K562 (cell line): Measurements from ENCODE around the gene GLYAT. TPM values are rescaled to one million over a fixed set of nuclear protein-coding genes. Genes with fewer than 3 reads are reported as not detected.

ENCODE experiments used
- ATAC-seq: fragments of 200-7000 bp; cut with Tn5 transposase; 3 replicates; pipeline ENCODE4 v1.9.1; 2020; ENCODE audit warnings: moderate library complexity
- BruUV-seq: library from RNA; stranded (reverse); fragments of 400-500 nt; replicated peaks from 2 replicates; lab custom pipeline; 2021; lab: Mats Ljungman, UMichigan
- CTCF ChIA-PET: fragments of 300-600 bp; formaldehyde crosslinking; extraction: SDS; loops from one replicate; lab custom pipeline; 2021; ENCODE audit warnings: low intra/inter-chr PET ratio; lab: Yijun Ruan, JAX
- POLR2A ChIA-PET: fragments of 300-600, 350-650 bp; sonication (Branson Sonifier 250); formaldehyde crosslinking; extraction: SDS; loops from one replicate; lab custom pipeline; 2021; ENCODE audit warnings: antibody characterized with exemption, inconsistent platforms; lab: Yijun Ruan, JAX
- DNase-seq, 4 experiments: peaks; one replicate each; pipeline versions ENCODE4 v3.0.0 to v3.0.0-alpha.2; 2011 to 2018; ENCODE audit warnings: low spot score in 3 of 4, mixed read lengths in 3 of 4; ENCODE audit errors: extremely low read depth in 1 of 4
- FAIRE-seq: peaks from 2 replicates; lab custom pipeline; 2011; peaks lifted over from hg19 to GRCh38; lab: Jason Lieb, UNC
- H2AFZ ChIP-seq: 2 replicates; pipeline ENCODE4 v1.6.0; 2011; ENCODE audit warnings: low read depth, low read length, control low read depth, inconsistent platforms
- H3K27ac ChIP-seq: fragments of 200-600 bp; 3 replicates; pipeline ENCODE4 v1.8.0; 2011; ENCODE audit warnings: low read depth, mild to moderate bottlenecking, control low read depth, inconsistent platforms, low read length, moderate library complexity, mixed read lengths; ENCODE audit errors: extremely low read depth
- H3K27me3 ChIP-seq, 2 experiments: fragments of 300-600 bp in 1 of 2; 2 replicates in 1 of 2; 3 replicates in 1 of 2; pipeline versions ENCODE4 v1.6.0 to v1.8.0; 2011; ENCODE audit warnings: inconsistent platforms in 2 of 2, low read length in 2 of 2, mild to moderate bottlenecking in 1 of 2, mixed read lengths in 1 of 2, moderate library complexity in 1 of 2; ENCODE audit not compliant: control insufficient read depth in 2 of 2, insufficient read depth in 2 of 2
- H3K36me3 ChIP-seq: fragments of 300-600 bp; 3 replicates; pipeline ENCODE4 v1.8.0; 2011; ENCODE audit warnings: mild to moderate bottlenecking, low read length, inconsistent platforms; ENCODE audit not compliant: control insufficient read depth, insufficient read depth
- H3K4me1 ChIP-seq, 2 experiments: fragments of 200-600 bp in 1 of 2; replicated peaks in 1 of 2; 2 replicates in 1 of 2; 3 replicates in 1 of 2; pipeline versions ENCODE4 v1.5.1 to v1.8.0; 2011; ENCODE audit warnings: inconsistent platforms in 2 of 2, low read length in 2 of 2, mild to moderate bottlenecking in 1 of 2, mixed read lengths in 1 of 2, moderate library complexity in 1 of 2; ENCODE audit not compliant: control insufficient read depth in 2 of 2, insufficient read depth in 2 of 2
- H3K4me2 ChIP-seq: 2 replicates; pipeline ENCODE4 v1.6.1; 2011; ENCODE audit warnings: low read length, control low read depth, inconsistent platforms, mixed read lengths; ENCODE audit not compliant: insufficient read depth
- H3K4me3 ChIP-seq: fragments of 200-600 bp; sonication (generic), shearing (Covaris generic); 2 replicates; pipeline ENCODE4 v1.5.1; 2016; ENCODE audit warnings: control low read depth, inconsistent platforms
- H3K79me2 ChIP-seq: fragments of 200-600 bp; 3 replicates; pipeline ENCODE4 v1.8.0; 2011; ENCODE audit warnings: low read length, inconsistent platforms; ENCODE audit not compliant: control insufficient read depth, insufficient read depth
- H3K9ac ChIP-seq, 2 experiments: 2 replicates each; pipeline versions ENCODE4 v1.6.0 to v1.6.1; 2011; ENCODE audit warnings: low read depth in 2 of 2, low read length in 2 of 2, control low read depth in 1 of 2, inconsistent platforms in 1 of 2, mild to moderate bottlenecking in 1 of 2, mixed read lengths in 1 of 2; ENCODE audit not compliant: insufficient read depth in 1 of 2
- H3K9me1 ChIP-seq: one replicate; pipeline ENCODE4 v1.6.0; 2011; ENCODE audit warnings: inconsistent platforms, mild to moderate bottlenecking, low read length, moderate library complexity; ENCODE audit not compliant: control insufficient read depth, insufficient read depth
- H3K9me3 ChIP-seq: replicated peaks from 2 replicates; pipeline ENCODE4 v1.5.1; 2011; ENCODE audit warnings: low read depth, low read length, inconsistent platforms; ENCODE audit not compliant: control insufficient read depth, insufficient read depth
- H4K20me1 ChIP-seq: replicated peaks from 2 replicates; pipeline ENCODE4 v1.6.1; 2011; ENCODE audit warnings: low read length, inconsistent platforms, mixed read lengths; ENCODE audit not compliant: control insufficient read depth, insufficient read depth
- BDP1 ChIP-seq: IDR thresholded peaks from 3 replicates; pipeline ENCODE4 v1.6.1; 2011; ENCODE audit not compliant: insufficient read length, insufficient read depth
- CHCHD3 ChIP-seq: fragments of 250-450 bp; sonication (Bioruptor Pico); IDR thresholded peaks from 2 replicates; pipeline ENCODE4 v2.1.2; 2022; ENCODE audit warnings: mild to moderate bottlenecking
- CREB1 ChIP-seq, 2 experiments: sonication (generic) in 1 of 2; formaldehyde crosslinking in 1 of 2; IDR thresholded peaks; 2 replicates each; pipeline versions ENCODE4 v1.6.1 to v1.8.0; 2012 to 2022; ENCODE audit warnings: inconsistent platforms in 1 of 2, mild to moderate bottlenecking in 1 of 2, missing genetic modification reagents in 1 of 2, moderate library complexity in 1 of 2
- CREB3 ChIP-seq: fragments of 450-650 bp; conservative IDR thresholded peaks from 2 replicates; pipeline ENCODE4 v1.6.1; 2016; ENCODE audit warnings: missing genetic modification characterization, low read depth, mild to moderate bottlenecking, missing compliant biosample characterization, moderate library complexity
- DEAF1 ChIP-seq: fragments of 450-650 bp; formaldehyde crosslinking; IDR thresholded peaks from 2 replicates; pipeline ENCODE4 v1.4.0; 2020; ENCODE audit warnings: mild to moderate bottlenecking, moderate library complexity
- E2F3 ChIP-seq: fragments of 250-450 bp; sonication (Bioruptor Pico); IDR thresholded peaks from 2 replicates; pipeline ENCODE4 v1.4.0; 2020; ENCODE audit warnings: mild to moderate bottlenecking
- FOXJ3 ChIP-seq: sonication (generic); formaldehyde crosslinking; IDR thresholded peaks from 2 replicates; pipeline ENCODE4 v1.4.0; 2020; ENCODE audit warnings: mild to moderate bottlenecking, missing genetic modification reagents
- HDAC1 ChIP-seq, 2 experiments: fragments of 450-650 bp; IDR thresholded peaks; 2 replicates each; pipeline ENCODE4 v1.6.1; 2016 to 2017; ENCODE audit warnings: inconsistent platforms in 1 of 2, mild to moderate bottlenecking in 1 of 2, moderate library complexity in 1 of 2
- IFI16 ChIP-seq: fragments of 250-450 bp; sonication (Bioruptor Pico); IDR thresholded peaks from 2 replicates; pipeline ENCODE4 v2.1.2; 2022; ENCODE audit warnings: mild to moderate bottlenecking, inconsistent platforms
- NUFIP1 ChIP-seq: fragments of 450-650 bp; IDR thresholded peaks from 2 replicates; pipeline ENCODE4 v1.6.1; 2018; ENCODE audit not compliant: partially characterized antibody
- RBM34 ChIP-seq: fragments of 200-400 bp; formaldehyde crosslinking; IDR thresholded peaks from 2 replicates; pipeline ENCODE4 v1.6.1; 2018; ENCODE audit warnings: low read length, borderline replicate concordance; ENCODE audit not compliant: insufficient read depth
- STAT5A ChIP-seq: IDR thresholded peaks from 2 replicates; pipeline ENCODE4 v1.6.1; 2012; ENCODE audit warnings: low read length, inconsistent platforms, borderline replicate concordance
- ZBTB26 ChIP-seq: fragments of 450-650 bp; formaldehyde crosslinking; IDR thresholded peaks from 2 replicates; pipeline ENCODE4 v1.4.0; 2022; ENCODE audit warnings: missing genetic modification characterization
- ZFP1 ChIP-seq: fragments of 450-650 bp; formaldehyde crosslinking; IDR thresholded peaks from 2 replicates; pipeline ENCODE4 v1.4.0; 2020; ENCODE audit warnings: mild to moderate bottlenecking, mixed read lengths
- ZNF384 ChIP-seq: IDR thresholded peaks from 2 replicates; pipeline ENCODE4 v1.6.1; 2012; ENCODE audit warnings: low read depth, low read length, improper control_type of control experiment
- ZNF717 ChIP-seq: fragments of 250-450 bp; sonication (Bioruptor Pico); IDR thresholded peaks from 2 replicates; pipeline ENCODE4 v1.5.0; 2021
- ZNF766 ChIP-seq: fragments of 200-800 bp; sonication (Bioruptor generic); conservative IDR thresholded peaks from 2 replicates; pipeline ENCODE4 v1.6.1; 2016; ENCODE audit warnings: missing genetic modification characterization, missing compliant biosample characterization
- WGBS: fragments of 100-300 bp; shearing (Covaris generic); methylation state at CpG from one replicate; pipeline ENCODE4 v1.1.6; 2016; ENCODE audit warnings: low coverage, mixed read lengths; ENCODE audit not compliant: insufficient coverage; ENCODE audit errors: missing lambda C conversion rate; 5-methylcytosine and 5-hydroxymethylcytosine counted together
- in situ Hi-C: fragments of 300-500 bp; cut with MboI; formaldehyde crosslinking; loops from 4 replicates; pipeline ENCODE4 v1.15.0; 2018; ENCODE audit warnings: inconsistent platforms, mixed read lengths
- intact Hi-C: fragments of 100-400 bp; cut with micrococcal nuclease; formaldehyde crosslinking; loops from 2 replicates; pipeline ENCODE4 v1.14.2; 2022
- polyA plus RNA-seq, 8 experiments: library from polyadenylated mRNA; depleted of rRNA in 4 of 8; stranded (reverse) in 5 of 8; unstranded in 3 of 8; fragments of >200 nt; fragmentation: Nextera tagmentation in 2 of 8; fragmentation: Illumina TruSeq in 1 of 8; extraction: Ambion mirVana in 2 of 8; extraction: Trizol in 1 of 8; gene quantifications; 2 replicates each; pipeline versions ENCODE4 v1.2.1 to v1.2.3, GENCODE V29; 2011 to 2014; ENCODE audit warnings: inconsistent platforms in 1 of 8, missing spikeins in 1 of 8
- total RNA-seq, 7 experiments: library from RNA; depleted of rRNA in 6 of 7; stranded (reverse); fragments of >200 nt in 6 of 7; fragmentation: Illumina TruSeq in 2 of 7; extraction: Trizol in 2 of 7; gene quantifications; 2 replicates each; pipeline versions ENCODE4 v1.2.1 to v1.2.3, GENCODE V29; 2011 to 2021; ENCODE audit warnings: low replicate concordance in 1 of 7

Gene GLYAT
- total and polyA plus RNA-seq, 9 of the 15 experiments (the other 6 are each of a cell fraction or from before 2014, with no cell fraction given), result not detected

GRCh38 chr11:58693026-58693425 lies 38.7 kb downstream of the GLYAT start:
- Histone ChIP-seq H3K27me3 (no peaks in the 10 kb centered on the region), H4K20me1 (no peaks in the 10 kb centered on the region), H3K36me3 (no peaks in the 10 kb centered on the region), H3K9ac (no peak overlapping the region), H3K4me3 (no peak overlapping the region), H3K27ac (no peak overlapping the region), H2AFZ (no peak overlapping the region), H3K9me3 (no peaks in the 10 kb centered on the region), H3K4me2 (no peak overlapping the region), H3K4me1 (no peaks in the 10 kb centered on the region)
- ChIA-PET CTCF (no interaction called here), POLR2A (no interaction called here)
- no TSS peak for BruUV-seq
- DNase-seq (no peak), FAIRE-seq (no peak)
- WGBS, result 80% methylated on average over 1 of the region's 1 CpG
- intact Hi-C loops, result no loop called here
- TF ChIP-seq IFI16 (CRISPR knock-in tag) (no peak), ZBTB26 (no peak), ZNF384 (no peak), ZFP1 (no peak), STAT5A (no peak), CREB3 (tag) (no peak), ZNF717 (CRISPR knock-in tag) (no peak), HDAC1 (IDR thresholded peaks at IDR 0.05) (no peak), CREB1 (IDR thresholded peaks at IDR 0.05) (no peak), CREB1 (CRISPR knock-in tag; IDR thresholded peaks at IDR 0.05) (no peak), CHCHD3 (CRISPR knock-in tag) (no peak), RBM34 (no peak), E2F3 (CRISPR knock-in tag) (no peak), DEAF1 (CRISPR knock-in tag) (no peak), BDP1 (no peak), ZNF766 (CRISPR knock-in tag) (no peak), NUFIP1 (no peak), FOXJ3 (no peak)
- TF ChIP-seq, all 486 proteins: peak for 0
- Histone ChIP-seq H3K79me2 (no peaks in the 10 kb centered on the region), H3K9me1 (no peaks in the 10 kb centered on the region)
- in situ Hi-C loops, result no loop called here
- ATAC-seq, result no peak
